K562 (cell line): ENCODE results near the gene RNF212B. TPM values are rescaled to one million over a fixed set of nuclear protein-coding genes. Genes with fewer than 3 reads are reported as not detected.

Experiments
- CTCF ChIP-seq, 3 experiments: IDR thresholded peaks in 2 of 3; conservative IDR thresholded peaks in 1 of 3; 2 replicates each; pipeline ENCODE4 v1.5.1; 2011 to 2012; ENCODE audit warnings: low read length in 3 of 3, mild to moderate bottlenecking in 3 of 3, control low read depth in 2 of 3, improper control_type of control experiment in 1 of 3, inconsistent platforms in 1 of 3, low read depth in 1 of 3, mixed read lengths in 1 of 3, moderate library complexity in 1 of 3; ENCODE audit not compliant: insufficient read depth in 2 of 3
- FOXJ2 ChIP-seq: fragments of 200-800 bp; sonication (Bioruptor generic); IDR thresholded peaks from 2 replicates; pipeline ENCODE4 v1.6.1; 2016; ENCODE audit warnings: missing genetic modification characterization, missing compliant biosample characterization
- GABPA ChIP-seq: fragments of 200-800 bp; sonication (Bioruptor generic); conservative IDR thresholded peaks from 2 replicates; pipeline ENCODE4 v1.6.1; 2016; ENCODE audit warnings: low read depth, missing genetic modification characterization, missing compliant biosample characterization
- HMBOX1 ChIP-seq: sonication (generic); IDR thresholded peaks from 2 replicates; pipeline ENCODE4 v1.6.1; 2016
- NFRKB ChIP-seq: fragments of 450-650 bp; IDR thresholded peaks from 2 replicates; pipeline ENCODE4 v1.6.1; 2016; ENCODE audit warnings: low read depth
- PRDM10 ChIP-seq: fragments of 450-650 bp; IDR thresholded peaks from 2 replicates; pipeline ENCODE4 v1.6.1; 2018; ENCODE audit not compliant: partially characterized antibody
- SOX6 ChIP-seq: fragments of 450-650 bp; IDR thresholded peaks from 2 replicates; pipeline ENCODE4 v1.6.1; 2014; ENCODE audit warnings: mild to moderate bottlenecking
- SRSF7 ChIP-seq: fragments of 200-400 bp; formaldehyde crosslinking; optimal IDR thresholded peaks from 2 replicates; pipeline ENCODE3; 2017; ENCODE audit warnings: mild to moderate bottlenecking, low read depth, low read length
- ZNF224 ChIP-seq: sonication (generic); formaldehyde crosslinking; IDR thresholded peaks from 2 replicates; pipeline ENCODE4 v1.8.0; 2022; ENCODE audit warnings: mild to moderate bottlenecking, missing genetic modification reagents
- ZNF232 ChIP-seq: sonication (generic); formaldehyde crosslinking; IDR thresholded peaks from 2 replicates; pipeline ENCODE4 v1.8.0; 2022; ENCODE audit warnings: mild to moderate bottlenecking, missing genetic modification reagents
- ZNF384 ChIP-seq: IDR thresholded peaks from 2 replicates; pipeline ENCODE4 v1.6.1; 2012; ENCODE audit warnings: low read depth, low read length, improper control_type of control experiment
- ZNF609 ChIP-seq: sonication (generic); formaldehyde crosslinking; IDR thresholded peaks from 2 replicates; pipeline ENCODE4 v1.8.1; 2023; ENCODE audit warnings: missing genetic modification reagents, mild to moderate bottlenecking, borderline replicate concordance
- polyA plus RNA-seq, 8 experiments: library from polyadenylated mRNA; depleted of rRNA in 4 of 8; stranded (reverse) in 5 of 8; unstranded in 3 of 8; fragments of >200 nt; fragmentation: Nextera tagmentation in 2 of 8; fragmentation: Illumina TruSeq in 1 of 8; extraction: Ambion mirVana in 2 of 8; extraction: Trizol in 1 of 8; gene quantifications; 2 replicates each; pipeline versions ENCODE4 v1.2.1 to v1.2.3, GENCODE V29; 2011 to 2014; ENCODE audit warnings: inconsistent platforms in 1 of 8, missing spikeins in 1 of 8
- total RNA-seq, 7 experiments: library from RNA; depleted of rRNA in 6 of 7; stranded (reverse); fragments of >200 nt in 6 of 7; fragmentation: Illumina TruSeq in 2 of 7; extraction: Trizol in 2 of 7; gene quantifications; 2 replicates each; pipeline versions ENCODE4 v1.2.1 to v1.2.3, GENCODE V29; 2011 to 2021; ENCODE audit warnings: low replicate concordance in 1 of 7

The RNF212B gene
- total and polyA plus RNA-seq, 9 of the 15 experiments (the other 6 are each of a cell fraction or from before 2014, with no cell fraction given) = 0.15 to 0.43 (median 0.27) TPM; not detected in 3

GRCh38 chr14:23306412-23307145 is 68.8 kb downstream of the RNF212B start, which contains the start of gene BCL2L2 (continued):
- TF ChIP-seq ZNF224 (CRISPR knock-in tag) = no peak
- peak; percentile 31; the same call in 1 of the 2 replicates for TF ChIP-seq ZNF384
- TF ChIP-seq SOX6 = peak; percentile 90
- peak; percentile 24 for TF ChIP-seq PRDM10
- no peak for TF ChIP-seq GABPA (tag)
- no peak for TF ChIP-seq ZNF609 (CRISPR knock-in tag)
- TF ChIP-seq CTCF (IDR thresholded peaks at IDR 0.05 in 2 of 3, conservative IDR thresholded peaks at IDR 0.05 in 1 of 3; ENCODE audit: insufficient read depth in 2 of 3, low read depth in 1 of 3, low read length in 3 of 3) = no peak
- TF ChIP-seq SRSF7 = no peak
- TF ChIP-seq ZNF232 = no peak
- TF ChIP-seq HMBOX1 = no peak
- TF ChIP-seq NFRKB = peak; percentile 88
- no peak for TF ChIP-seq FOXJ2 (tag)
